GM23338 (cell line): ENCODE measurements around the gene ASB2. TPM values are rescaled to one million over a fixed set of nuclear protein-coding genes. Genes with fewer than 3 reads are reported as not detected.

Experiments
- ATAC-seq: fragments of 200-7000 bp; cut with Tn5 transposase; 3 replicates; pipeline ENCODE4 v1.9.1; 2020
- DNase-seq: peaks from one replicate; pipeline ENCODE4 v3.0.0-alpha.2; 2015; ENCODE audit warnings: low spot score
- H2AFZ ChIP-seq: fragments of 200-600 bp; sonication (generic); 2 replicates; pipeline ENCODE4 v1.8.0; 2016; ENCODE audit warnings: antibody characterized with exemption, mild to moderate bottlenecking, moderate library complexity
- H3F3A ChIP-seq: fragments of 200-600 bp; sonication (generic); replicated peaks from 2 replicates; pipeline ENCODE4 v1.8.0; 2017; ENCODE audit warnings: antibody characterized with exemption, mixed run types, low read depth
- H3K27ac ChIP-seq: fragments of 200-600 bp; sonication (generic); 2 replicates; pipeline ENCODE4 v1.6.1; 2016; ENCODE audit warnings: low read depth
- H3K27me3 ChIP-seq: fragments of 200-600 bp; sonication (generic); 2 replicates; pipeline ENCODE4 v1.8.0; 2016; ENCODE audit warnings: mild to moderate bottlenecking, mixed run types, moderate library complexity; ENCODE audit not compliant: insufficient read depth
- H3K36me3 ChIP-seq: fragments of 200-600 bp; sonication (generic); 2 replicates; pipeline ENCODE4 v1.8.0; 2016; ENCODE audit warnings: mild to moderate bottlenecking; ENCODE audit not compliant: insufficient read depth
- H3K4me1 ChIP-seq: fragments of 200-600 bp; sonication (generic); 2 replicates; pipeline ENCODE4 v1.8.0; 2016; ENCODE audit warnings: mild to moderate bottlenecking, moderate library complexity; ENCODE audit not compliant: insufficient read depth
- H3K4me2 ChIP-seq: fragments of 200-600 bp; sonication (generic); 2 replicates; pipeline ENCODE4 v1.7.1; 2017; ENCODE audit warnings: mixed run types
- H3K4me3 ChIP-seq: fragments of 200-600 bp; sonication (generic); 2 replicates; pipeline ENCODE4 v1.6.1; 2016; ENCODE audit warnings: mixed run types
- H3K79me2 ChIP-seq: fragments of 200-600 bp; sonication (generic); replicated peaks from 2 replicates; pipeline ENCODE4 v1.8.0; 2017; ENCODE audit warnings: mild to moderate bottlenecking; ENCODE audit not compliant: insufficient read depth
- H3K9me2 ChIP-seq: fragments of 200-600 bp; sonication (generic); 2 replicates; pipeline ENCODE4 v1.8.0; 2017; ENCODE audit not compliant: insufficient read depth
- H4K20me1 ChIP-seq: fragments of 200-600 bp; sonication (generic); replicated peaks from 2 replicates; pipeline ENCODE4 v1.8.0; 2017; ENCODE audit warnings: mild to moderate bottlenecking; ENCODE audit not compliant: insufficient read depth
- H3K27ac Mint-ChIP-seq: 2 replicates; pipeline ENCODE4 v1.8.0; 2020; ENCODE audit warnings: inconsistent platforms, mild to moderate bottlenecking, moderate library complexity, mixed read lengths
- H3K27me3 Mint-ChIP-seq: 3 replicates; pipeline ENCODE4 v1.8.0; 2022; ENCODE audit warnings: low read depth, mild to moderate bottlenecking, moderate library complexity, mixed read lengths, inconsistent platforms; ENCODE audit not compliant: insufficient read depth, poor library complexity
- H3K36me3 Mint-ChIP-seq: 3 replicates; pipeline ENCODE4 v1.8.0; 2021; ENCODE audit warnings: low read depth, mild to moderate bottlenecking, inconsistent platforms, moderate library complexity, mixed read lengths
- H3K4me1 Mint-ChIP-seq: 3 replicates; pipeline ENCODE4 v1.8.0; 2020; ENCODE audit warnings: mild to moderate bottlenecking, inconsistent platforms, mixed read lengths
- H3K4me3 Mint-ChIP-seq: 3 replicates; pipeline ENCODE4 v1.8.0; 2021; ENCODE audit warnings: moderate library complexity, mild to moderate bottlenecking, inconsistent platforms, mixed read lengths
- H3K9me3 Mint-ChIP-seq: 3 replicates; pipeline ENCODE4 v1.8.0; 2020; ENCODE audit warnings: moderate library complexity, mild to moderate bottlenecking, inconsistent platforms, mixed read lengths
- ETS1 ChIP-seq: IDR thresholded peaks from 2 replicates; pipeline ENCODE4 v1.6.1; 2016; ENCODE audit warnings: antibody characterized with exemption
- EZH2phosphoT487 ChIP-seq: fragments of 200-600 bp; sonication (generic); IDR thresholded peaks from one replicate; pipeline ENCODE4 v1.8.1; 2018; ENCODE audit warnings: antibody characterized with exemption; ENCODE audit not compliant: unreplicated experiment
- POLR2AphosphoS5 ChIP-seq: IDR thresholded peaks from 2 replicates; pipeline ENCODE4 v1.6.1; 2016; ENCODE audit warnings: antibody characterized with exemption, low read depth
- REST ChIP-seq: IDR thresholded peaks from one replicate; pipeline ENCODE4 v1.6.1; 2018; ENCODE audit warnings: antibody characterized with exemption; ENCODE audit not compliant: unreplicated experiment
- STAT1 ChIP-seq: IDR thresholded peaks from one replicate; pipeline ENCODE4 v1.6.1; 2016; ENCODE audit warnings: antibody characterized with exemption; ENCODE audit not compliant: unreplicated experiment
- ZNF114 ChIP-seq: fragments of 250-450 bp; sonication (Bioruptor Pico); IDR thresholded peaks from 2 replicates; pipeline ENCODE4 v1.5.0; 2020; ENCODE audit warnings: mild to moderate bottlenecking, moderate library complexity
- ZNF331 ChIP-seq: fragments of 250-450 bp; sonication (Bioruptor Pico); IDR thresholded peaks from 2 replicates; pipeline ENCODE4 v1.5.0; 2020; ENCODE audit warnings: low read depth, mild to moderate bottlenecking, moderate library complexity
- polyA plus RNA-seq: library from polyadenylated mRNA; unstranded; fragments of >200 nt; fragmentation: Nextera tagmentation; extraction: Ambion mirVana; gene quantifications from 2 replicates; pipeline ENCODE4 v1.2.1, GENCODE V29; 2016
- total RNA-seq: library from RNA; depleted of rRNA; stranded (reverse); fragments of >200 nt; shearing (Covaris generic); gene quantifications from 2 replicates; pipeline ENCODE4 v1.2.3, GENCODE V29; 2014
- TF ChIP-seq, protein P1 (sequence below), 2 experiments: fragments of 200-600 bp in 1 of 2; sonication (generic) in 1 of 2; conservative IDR thresholded peaks; 2 replicates each; pipeline versions ENCODE4 v1.5.1 to v1.6.1; 2016 to 2017; ENCODE audit warnings: antibody characterized with exemption in 2 of 2, low read depth in 2 of 2, mild to moderate bottlenecking in 2 of 2, moderate library complexity in 1 of 2
- TF ChIP-seq, protein P2 (sequence below): fragments of 250-450 bp; sonication (Bioruptor Pico); IDR thresholded peaks from 2 replicates; pipeline ENCODE4 v1.5.0; 2020; ENCODE audit warnings: mild to moderate bottlenecking, moderate library complexity

Gene ASB2
- total and polyA plus RNA-seq, 2 experiments from 2014 or later, result 1.2 to 1.7 TPM

- TF ChIP-seq, protein P1, sequence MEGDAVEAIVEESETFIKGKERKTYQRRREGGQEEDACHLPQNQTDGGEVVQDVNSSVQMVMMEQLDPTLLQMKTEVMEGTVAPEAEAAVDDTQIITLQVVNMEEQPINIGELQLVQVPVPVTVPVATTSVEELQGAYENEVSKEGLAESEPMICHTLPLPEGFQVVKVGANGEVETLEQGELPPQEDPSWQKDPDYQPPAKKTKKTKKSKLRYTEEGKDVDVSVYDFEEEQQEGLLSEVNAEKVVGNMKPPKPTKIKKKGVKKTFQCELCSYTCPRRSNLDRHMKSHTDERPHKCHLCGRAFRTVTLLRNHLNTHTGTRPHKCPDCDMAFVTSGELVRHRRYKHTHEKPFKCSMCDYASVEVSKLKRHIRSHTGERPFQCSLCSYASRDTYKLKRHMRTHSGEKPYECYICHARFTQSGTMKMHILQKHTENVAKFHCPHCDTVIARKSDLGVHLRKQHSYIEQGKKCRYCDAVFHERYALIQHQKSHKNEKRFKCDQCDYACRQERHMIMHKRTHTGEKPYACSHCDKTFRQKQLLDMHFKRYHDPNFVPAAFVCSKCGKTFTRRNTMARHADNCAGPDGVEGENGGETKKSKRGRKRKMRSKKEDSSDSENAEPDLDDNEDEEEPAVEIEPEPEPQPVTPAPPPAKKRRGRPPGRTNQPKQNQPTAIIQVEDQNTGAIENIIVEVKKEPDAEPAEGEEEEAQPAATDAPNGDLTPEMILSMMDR (conservative IDR thresholded peaks at IDR 0.05; ENCODE audit: low read depth in 2 of 2), result no peak
- no peak for TF ChIP-seq ZNF331
These were observed 436 bp downstream of the ASB2 start (continued) for GRCh38 chr14:93975791-93976476.

GRCh38 chr14:93974833-93975232 is 1.5 kb downstream of the ASB2 start:
- H3K9me3 Mint-ChIP-seq, result no peaks in the 10 kb centered on the region
- Histone ChIP-seq H3K9me2 (no peaks in the 10 kb centered on the region), H4K20me1 (no peaks in the 10 kb centered on the region), H3K27ac (no peak overlapping the region), H2AFZ (no peak overlapping the region), H3K79me2 (no peaks in the 10 kb centered on the region), H3K4me1 (no peaks in the 10 kb centered on the region; the same call in 1 of the 2 replicates), H3K4me3 (no peak overlapping the region), H3K36me3 (no peaks in the 10 kb centered on the region), H3F3A (no peaks in the 10 kb centered on the region), H3K27me3 (no peaks in the 10 kb centered on the region), H3K4me2 (no peak overlapping the region)
- ATAC-seq (no peak), DNase-seq (no peak)
- H3K27ac Mint-ChIP-seq, result no peak overlapping the region
- H3K27me3 Mint-ChIP-seq, result peaks cover 9% of the 10 kb centered on the region
- peaks cover 12% of the 10 kb centered on the region for H3K4me1 Mint-ChIP-seq
- no peaks in the 10 kb centered on the region for H3K36me3 Mint-ChIP-seq
- no peak overlapping the region for H3K4me3 Mint-ChIP-seq
- no peak for TF ChIP-seq EZH2phosphoT487
- TF ChIP-seq REST, result no peak
- TF ChIP-seq ETS1, result no peak
- no peak for TF ChIP-seq STAT1
- TF ChIP-seq, protein P1 (conservative IDR thresholded peaks at IDR 0.05; ENCODE audit: low read depth in 2 of 2), result no peak
- no peak for TF ChIP-seq POLR2AphosphoS5
- TF ChIP-seq, protein P2, sequence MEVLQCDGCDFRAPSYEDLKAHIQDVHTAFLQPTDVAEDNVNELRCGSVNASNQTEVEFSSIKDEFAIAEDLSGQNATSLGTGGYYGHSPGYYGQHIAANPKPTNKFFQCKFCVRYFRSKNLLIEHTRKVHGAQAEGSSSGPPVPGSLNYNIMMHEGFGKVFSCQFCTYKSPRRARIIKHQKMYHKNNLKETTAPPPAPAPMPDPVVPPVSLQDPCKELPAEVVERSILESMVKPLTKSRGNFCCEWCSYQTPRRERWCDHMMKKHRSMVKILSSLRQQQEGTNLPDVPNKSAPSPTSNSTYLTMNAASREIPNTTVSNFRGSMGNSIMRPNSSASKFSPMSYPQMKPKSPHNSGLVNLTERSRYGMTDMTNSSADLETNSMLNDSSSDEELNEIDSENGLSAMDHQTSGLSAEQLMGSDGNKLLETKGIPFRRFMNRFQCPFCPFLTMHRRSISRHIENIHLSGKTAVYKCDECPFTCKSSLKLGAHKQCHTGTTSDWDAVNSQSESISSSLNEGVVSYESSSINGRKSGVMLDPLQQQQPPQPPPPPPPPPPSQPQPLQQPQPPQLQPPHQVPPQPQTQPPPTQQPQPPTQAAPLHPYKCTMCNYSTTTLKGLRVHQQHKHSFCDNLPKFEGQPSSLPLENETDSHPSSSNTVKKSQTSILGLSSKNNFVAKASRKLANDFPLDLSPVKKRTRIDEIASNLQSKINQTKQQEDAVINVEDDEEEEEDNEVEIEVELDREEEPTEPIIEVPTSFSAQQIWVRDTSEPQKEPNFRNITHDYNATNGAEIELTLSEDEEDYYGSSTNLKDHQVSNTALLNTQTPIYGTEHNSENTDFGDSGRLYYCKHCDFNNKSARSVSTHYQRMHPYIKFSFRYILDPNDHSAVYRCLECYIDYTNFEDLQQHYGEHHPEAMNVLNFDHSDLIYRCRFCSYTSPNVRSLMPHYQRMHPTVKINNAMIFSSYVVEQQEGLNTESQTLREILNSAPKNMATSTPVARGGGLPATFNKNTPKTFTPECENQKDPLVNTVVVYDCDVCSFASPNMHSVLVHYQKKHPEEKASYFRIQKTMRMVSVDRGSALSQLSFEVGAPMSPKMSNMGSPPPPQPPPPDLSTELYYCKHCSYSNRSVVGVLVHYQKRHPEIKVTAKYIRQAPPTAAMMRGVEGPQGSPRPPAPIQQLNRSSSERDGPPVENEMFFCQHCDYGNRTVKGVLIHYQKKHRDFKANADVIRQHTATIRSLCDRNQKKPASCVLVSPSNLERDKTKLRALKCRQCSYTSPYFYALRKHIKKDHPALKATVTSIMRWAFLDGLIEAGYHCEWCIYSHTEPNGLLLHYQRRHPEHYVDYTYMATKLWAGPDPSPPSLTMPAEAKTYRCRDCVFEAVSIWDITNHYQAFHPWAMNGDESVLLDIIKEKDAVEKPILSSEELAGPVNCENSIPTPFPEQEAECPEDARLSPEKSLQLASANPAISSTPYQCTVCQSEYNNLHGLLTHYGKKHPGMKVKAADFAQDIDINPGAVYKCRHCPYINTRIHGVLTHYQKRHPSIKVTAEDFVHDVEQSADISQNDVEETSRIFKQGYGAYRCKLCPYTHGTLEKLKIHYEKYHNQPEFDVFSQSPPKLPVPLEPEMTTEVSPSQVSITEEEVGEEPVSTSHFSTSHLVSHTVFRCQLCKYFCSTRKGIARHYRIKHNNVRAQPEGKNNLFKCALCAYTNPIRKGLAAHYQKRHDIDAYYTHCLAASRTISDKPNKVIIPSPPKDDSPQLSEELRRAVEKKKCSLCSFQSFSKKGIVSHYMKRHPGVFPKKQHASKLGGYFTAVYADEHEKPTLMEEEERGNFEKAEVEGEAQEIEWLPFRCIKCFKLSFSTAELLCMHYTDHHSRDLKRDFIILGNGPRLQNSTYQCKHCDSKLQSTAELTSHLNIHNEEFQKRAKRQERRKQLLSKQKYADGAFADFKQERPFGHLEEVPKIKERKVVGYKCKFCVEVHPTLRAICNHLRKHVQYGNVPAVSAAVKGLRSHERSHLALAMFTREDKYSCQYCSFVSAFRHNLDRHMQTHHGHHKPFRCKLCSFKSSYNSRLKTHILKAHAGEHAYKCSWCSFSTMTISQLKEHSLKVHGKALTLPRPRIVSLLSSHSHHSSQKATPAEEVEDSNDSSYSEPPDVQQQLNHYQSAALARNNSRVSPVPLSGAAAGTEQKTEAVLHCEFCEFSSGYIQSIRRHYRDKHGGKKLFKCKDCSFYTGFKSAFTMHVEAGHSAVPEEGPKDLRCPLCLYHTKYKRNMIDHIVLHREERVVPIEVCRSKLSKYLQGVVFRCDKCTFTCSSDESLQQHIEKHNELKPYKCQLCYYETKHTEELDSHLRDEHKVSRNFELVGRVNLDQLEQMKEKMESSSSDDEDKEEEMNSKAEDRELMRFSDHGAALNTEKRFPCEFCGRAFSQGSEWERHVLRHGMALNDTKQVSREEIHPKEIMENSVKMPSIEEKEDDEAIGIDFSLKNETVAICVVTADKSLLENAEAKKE, result no peak
- no peak for TF ChIP-seq ZNF114 (CRISPR knock-in tag)
